Uterus (tissue), 4 donors: ENCODE results near the gene PRKCE. TPM values are rescaled to one million over a fixed set of nuclear protein-coding genes. Genes with fewer than 3 reads are reported as not detected.
A peak's percentile ranks its signal among the peaks of the same experiment; 100 is the strongest.

Experiments used
- DNase-seq, 2 donors: peaks; one replicate each; pipeline ENCODE4 v3.0.0-alpha.2; 2019 to 2020
- H3K27ac ChIP-seq, 2 donors: fragments of 200-600 bp; sonication (generic); 1 replicate in 1 of 2; 2 replicates in 1 of 2; pipeline ENCODE4 v1.5.1; 2016 to 2018
- H3K27me3 ChIP-seq, 2 donors: fragments of 200-600 bp; sonication (generic); one replicate each; pipeline ENCODE4 v1.5.1; 2018 to 2019; ENCODE audit warnings: control low read depth in 1 of 2
- H3K36me3 ChIP-seq, 2 donors: fragments of 200-600 bp; sonication (generic); one replicate each; pipeline ENCODE4 v1.5.1; 2019; ENCODE audit warnings: control low read depth in 1 of 2
- H3K4me1 ChIP-seq, 2 donors: fragments of 200-600 bp; sonication (generic); one replicate each; pipeline ENCODE4 v1.5.1; 2018 to 2019; ENCODE audit warnings: control low read depth in 1 of 2
- H3K4me3 ChIP-seq, 2 donors: fragments of 200-600 bp; sonication (generic); 1 replicate in 1 of 2; 2 replicates in 1 of 2; pipeline ENCODE4 v1.5.1; 2018 to 2019; ENCODE audit warnings: mild to moderate bottlenecking in 1 of 2
- H3K9me3 ChIP-seq, 2 donors: fragments of 200-600 bp; sonication (generic); one replicate each; pipeline ENCODE4 v1.5.1; 2019; ENCODE audit warnings: control low read depth in 1 of 2
- CTCF ChIP-seq, 4 experiments: fragments of 200-600 bp in 2 of 4; fragments of 450-650 bp in 2 of 4; sonication (generic) in 2 of 4; IDR thresholded peaks; one replicate each; pipeline ENCODE4 v1.5.1; 2016 to 2019; ENCODE audit warnings: antibody characterized with exemption in 4 of 4, mild to moderate bottlenecking in 2 of 4, moderate library complexity in 1 of 4
- POLR2A ChIP-seq, 2 donors: fragments of 450-650 bp; IDR thresholded peaks; one replicate each; pipeline ENCODE4 v1.6.1; 2016; ENCODE audit warnings: antibody characterized with exemption in 2 of 2, mild to moderate bottlenecking in 1 of 2, moderate library complexity in 1 of 2
- intact Hi-C: fragments of 100-400 bp; cut with DNase I; formaldehyde crosslinking; loops from one replicate; pipeline ENCODE4 v1.15.1; 2023; ENCODE audit warnings: low total_unique reads
- total RNA-seq, 4 donors: library from RNA; depleted of rRNA in 3 of 4; stranded (reverse); fragments of >200 nt in 3 of 4; gene quantifications; one replicate each; pipeline versions ENCODE4 v1.1.0 to v1.2.4, GENCODE V29; 2014 to 2023
- donor health status: DM: yes; HTN: yes; CAD: no.

Gene PRKCE
- total RNA-seq, 4 donors from 2014 or later, result 3.8 to 47.6 (median 14.2) TPM

- no peak for DNase-seq
- intact Hi-C loops, result no loop called here
- H3K9me3 ChIP-seq, result no peaks in the 10 kb centered on the region
- peak overlapping the region; percentile 31 to 72 for H3K27ac ChIP-seq
- H3K4me3 ChIP-seq, result no peak overlapping the region
- TF ChIP-seq POLR2A (IDR thresholded peaks at IDR 0.05), result no peak
- no peak for TF ChIP-seq CTCF (IDR thresholded peaks at IDR 0.05)
- H3K36me3 ChIP-seq, result no peaks in the 10 kb centered on the region
- H3K27me3 ChIP-seq, result no peaks in the 10 kb centered on the region
- H3K4me1 ChIP-seq, result peaks cover 0 to 9% of the 10 kb centered on the region in 2 donors
Observed at GRCh38 chr2:46119453-46119852, 468.0 kb downstream of the PRKCE start.

DNA sequence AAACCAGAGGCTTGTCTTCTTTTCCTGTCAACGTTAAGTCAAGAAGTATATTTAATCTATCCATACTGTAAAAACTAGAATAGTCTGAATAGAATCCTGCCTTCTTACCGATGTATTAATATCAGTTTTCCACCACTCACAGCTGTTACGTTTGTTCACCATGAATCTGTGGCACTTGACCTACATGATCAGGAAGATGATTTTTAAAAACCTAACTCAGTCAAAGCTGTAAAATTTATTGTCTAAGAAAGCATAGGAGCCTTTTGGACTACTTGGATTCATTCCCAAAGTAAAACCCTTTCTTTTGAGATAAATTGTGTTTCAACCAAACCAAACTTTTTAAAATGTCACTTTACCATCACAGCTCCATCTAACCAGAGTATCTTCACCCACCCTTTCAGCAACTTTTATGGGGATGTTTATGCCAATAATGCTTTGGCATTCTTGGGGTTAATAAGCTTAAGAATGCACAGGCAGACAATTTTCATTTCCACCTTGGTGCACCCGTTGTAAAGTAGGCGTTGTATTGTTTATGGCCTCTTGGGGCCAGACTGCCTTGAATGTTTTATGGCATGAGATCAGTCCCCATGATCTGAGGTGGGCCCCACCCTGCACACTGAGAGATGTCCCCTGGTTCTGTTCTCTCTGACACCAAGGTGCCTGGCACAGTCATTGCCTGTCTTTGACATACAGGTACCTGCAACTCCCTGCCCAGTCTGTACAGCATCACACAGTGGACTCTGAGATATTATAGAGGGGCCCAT, 469.5 kb downstream of the PRKCE start:
- H3K4me1 ChIP-seq, result peaks cover 0 to 9% of the 10 kb centered on the region in 2 donors
- no peak for DNase-seq
- H3K9me3 ChIP-seq, result no peaks in the 10 kb centered on the region
- intact Hi-C loops, result no loop called here
- H3K27ac ChIP-seq, result no peak overlapping the region
- no peak for TF ChIP-seq CTCF (IDR thresholded peaks at IDR 0.05)
- no peak for TF ChIP-seq POLR2A (IDR thresholded peaks at IDR 0.05)
- no peaks in the 10 kb centered on the region for H3K36me3 ChIP-seq
- H3K4me3 ChIP-seq, result no peak overlapping the region
- no peaks in the 10 kb centered on the region for H3K27me3 ChIP-seq

DNA sequence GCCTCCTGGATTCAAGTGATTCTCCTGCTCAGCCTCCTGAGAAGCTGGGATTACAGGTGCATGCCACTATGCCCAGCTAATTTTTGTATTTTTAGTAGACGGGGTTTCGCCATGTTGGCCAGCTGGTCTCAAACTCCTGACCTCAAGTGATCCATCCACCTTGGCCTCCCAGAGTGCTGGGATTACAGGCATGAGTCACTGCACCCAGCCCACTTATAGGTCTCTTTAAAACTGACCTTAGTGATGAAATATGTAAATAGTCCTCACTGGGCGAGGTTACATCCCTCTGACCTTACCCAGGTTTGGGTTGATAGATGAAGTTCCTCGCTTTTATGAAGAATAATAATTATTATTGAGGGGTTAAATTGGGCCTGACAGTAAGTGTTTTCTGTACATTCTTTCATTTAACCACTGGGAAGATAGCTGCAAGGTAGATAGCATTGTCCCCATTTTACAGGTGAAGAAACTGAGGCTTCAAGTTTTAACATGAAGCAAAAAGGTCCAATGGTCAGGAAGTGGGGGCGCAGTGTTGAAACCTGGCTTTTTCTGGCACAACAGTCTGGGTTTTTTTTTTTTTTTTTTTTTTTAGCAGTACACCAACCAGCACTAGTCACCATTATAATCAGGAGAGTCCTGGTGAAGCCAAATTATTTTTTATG, 471.0 kb downstream of the PRKCE start:
- no peaks in the 10 kb centered on the region for H3K9me3 ChIP-seq
- no peaks in the 10 kb centered on the region for H3K27me3 ChIP-seq
- intact Hi-C loops, result no loop called here
- H3K4me1 ChIP-seq, result peaks cover 0 to 9% of the 10 kb centered on the region in 2 donors
- H3K27ac ChIP-seq, result no peak overlapping the region
- no peaks in the 10 kb centered on the region for H3K36me3 ChIP-seq
- no peak for TF ChIP-seq POLR2A (IDR thresholded peaks at IDR 0.05)
- no peak overlapping the region for H3K4me3 ChIP-seq
- no peak for DNase-seq

- no peaks in the 10 kb centered on the region for H3K9me3 ChIP-seq
- H3K27me3 ChIP-seq, result no peaks in the 10 kb centered on the region
- intact Hi-C loops, result no loop called here
- no peak overlapping the region for H3K27ac ChIP-seq
- H3K36me3 ChIP-seq, result no peaks in the 10 kb centered on the region
- TF ChIP-seq POLR2A (IDR thresholded peaks at IDR 0.05), result no peak
- TF ChIP-seq CTCF (IDR thresholded peaks at IDR 0.05), result no peak
- no peak for DNase-seq
- peaks cover 0 to 9% of the 10 kb centered on the region in 2 donors for H3K4me1 ChIP-seq
- no peak overlapping the region for H3K4me3 ChIP-seq
Observed at GRCh38 chr2:46123013-46123412, 471.5 kb downstream of the PRKCE start.

- intact Hi-C loops, result no loop called here
- TF ChIP-seq CTCF (IDR thresholded peaks at IDR 0.05), result no peak
- no peak for TF ChIP-seq POLR2A (IDR thresholded peaks at IDR 0.05)
- H3K4me3 ChIP-seq, result no peak overlapping the region
- H3K27me3 ChIP-seq, result no peaks in the 10 kb centered on the region
- no peak overlapping the region for H3K27ac ChIP-seq
- no peaks in the 10 kb centered on the region for H3K36me3 ChIP-seq
- H3K4me1 ChIP-seq, result no peaks in the 10 kb centered on the region
- DNase-seq, result no peak
- H3K9me3 ChIP-seq, result no peaks in the 10 kb centered on the region
Observed at GRCh38 chr2:46125798-46126197, 474.3 kb downstream of the PRKCE start.
